ENCODE data around the gene SNX24. TPM values are rescaled to one million over a fixed set of nuclear protein-coding genes. Genes with fewer than 3 reads are reported as not detected.
A peak's percentile ranks its signal among the peaks of the same experiment; 100 is the strongest.

The SNX24 gene
- total and polyA plus RNA-seq, 2 experiments from 2014 or later = 18.0 to 27.5 TPM

GRCh38 chr5:122885891-122886290 is 40.5 kb downstream of the SNX24 start:
- peaks cover 4% of the 10 kb centered on the region; the same call in 2 of the 3 replicates for H3K9me3 Mint-ChIP-seq
- Histone ChIP-seq H3F3A (replicated peaks; ENCODE audit: low read depth) (no peaks in the 10 kb centered on the region), H3K4me1 (ENCODE audit: insufficient read depth) (peaks cover 11% of the 10 kb centered on the region; the same call in 1 of the 2 replicates), H2AFZ (no peak overlapping the region), H3K9me2 (ENCODE audit: insufficient read depth) (no peaks in the 10 kb centered on the region), H3K27ac (ENCODE audit: low read depth) (no peak overlapping the region), H3K79me2 (replicated peaks; ENCODE audit: insufficient read depth) (no peaks in the 10 kb centered on the region; the same call in 1 of the 2 replicates), H3K27me3 (ENCODE audit: insufficient read depth) (no peaks in the 10 kb centered on the region), H3K36me3 (ENCODE audit: insufficient read depth) (no peaks in the 10 kb centered on the region), H3K4me3 (no peak overlapping the region), H3K4me2 (no peak overlapping the region), H4K20me1 (replicated peaks; ENCODE audit: insufficient read depth) (no peaks in the 10 kb centered on the region)
- peaks cover 16% of the 10 kb centered on the region for H3K4me1 Mint-ChIP-seq
- H3K27ac Mint-ChIP-seq = no peak overlapping the region
- H3K27me3 Mint-ChIP-seq (ENCODE audit: insufficient read depth, low read depth, poor library complexity) = peaks cover 6% of the 10 kb centered on the region
- TF ChIP-seq POLR2AphosphoS5 (IDR thresholded peaks at IDR 0.05; ENCODE audit: low read depth) = no peak
- TF ChIP-seq STAT1 (IDR thresholded peaks at IDR 0.05; ENCODE audit: unreplicated experiment) = no peak
- no peak for TF ChIP-seq CREB1 (CRISPR knock-in tag; IDR thresholded peaks at IDR 0.05; ENCODE audit: low read depth)
- TF ChIP-seq, protein P1, sequence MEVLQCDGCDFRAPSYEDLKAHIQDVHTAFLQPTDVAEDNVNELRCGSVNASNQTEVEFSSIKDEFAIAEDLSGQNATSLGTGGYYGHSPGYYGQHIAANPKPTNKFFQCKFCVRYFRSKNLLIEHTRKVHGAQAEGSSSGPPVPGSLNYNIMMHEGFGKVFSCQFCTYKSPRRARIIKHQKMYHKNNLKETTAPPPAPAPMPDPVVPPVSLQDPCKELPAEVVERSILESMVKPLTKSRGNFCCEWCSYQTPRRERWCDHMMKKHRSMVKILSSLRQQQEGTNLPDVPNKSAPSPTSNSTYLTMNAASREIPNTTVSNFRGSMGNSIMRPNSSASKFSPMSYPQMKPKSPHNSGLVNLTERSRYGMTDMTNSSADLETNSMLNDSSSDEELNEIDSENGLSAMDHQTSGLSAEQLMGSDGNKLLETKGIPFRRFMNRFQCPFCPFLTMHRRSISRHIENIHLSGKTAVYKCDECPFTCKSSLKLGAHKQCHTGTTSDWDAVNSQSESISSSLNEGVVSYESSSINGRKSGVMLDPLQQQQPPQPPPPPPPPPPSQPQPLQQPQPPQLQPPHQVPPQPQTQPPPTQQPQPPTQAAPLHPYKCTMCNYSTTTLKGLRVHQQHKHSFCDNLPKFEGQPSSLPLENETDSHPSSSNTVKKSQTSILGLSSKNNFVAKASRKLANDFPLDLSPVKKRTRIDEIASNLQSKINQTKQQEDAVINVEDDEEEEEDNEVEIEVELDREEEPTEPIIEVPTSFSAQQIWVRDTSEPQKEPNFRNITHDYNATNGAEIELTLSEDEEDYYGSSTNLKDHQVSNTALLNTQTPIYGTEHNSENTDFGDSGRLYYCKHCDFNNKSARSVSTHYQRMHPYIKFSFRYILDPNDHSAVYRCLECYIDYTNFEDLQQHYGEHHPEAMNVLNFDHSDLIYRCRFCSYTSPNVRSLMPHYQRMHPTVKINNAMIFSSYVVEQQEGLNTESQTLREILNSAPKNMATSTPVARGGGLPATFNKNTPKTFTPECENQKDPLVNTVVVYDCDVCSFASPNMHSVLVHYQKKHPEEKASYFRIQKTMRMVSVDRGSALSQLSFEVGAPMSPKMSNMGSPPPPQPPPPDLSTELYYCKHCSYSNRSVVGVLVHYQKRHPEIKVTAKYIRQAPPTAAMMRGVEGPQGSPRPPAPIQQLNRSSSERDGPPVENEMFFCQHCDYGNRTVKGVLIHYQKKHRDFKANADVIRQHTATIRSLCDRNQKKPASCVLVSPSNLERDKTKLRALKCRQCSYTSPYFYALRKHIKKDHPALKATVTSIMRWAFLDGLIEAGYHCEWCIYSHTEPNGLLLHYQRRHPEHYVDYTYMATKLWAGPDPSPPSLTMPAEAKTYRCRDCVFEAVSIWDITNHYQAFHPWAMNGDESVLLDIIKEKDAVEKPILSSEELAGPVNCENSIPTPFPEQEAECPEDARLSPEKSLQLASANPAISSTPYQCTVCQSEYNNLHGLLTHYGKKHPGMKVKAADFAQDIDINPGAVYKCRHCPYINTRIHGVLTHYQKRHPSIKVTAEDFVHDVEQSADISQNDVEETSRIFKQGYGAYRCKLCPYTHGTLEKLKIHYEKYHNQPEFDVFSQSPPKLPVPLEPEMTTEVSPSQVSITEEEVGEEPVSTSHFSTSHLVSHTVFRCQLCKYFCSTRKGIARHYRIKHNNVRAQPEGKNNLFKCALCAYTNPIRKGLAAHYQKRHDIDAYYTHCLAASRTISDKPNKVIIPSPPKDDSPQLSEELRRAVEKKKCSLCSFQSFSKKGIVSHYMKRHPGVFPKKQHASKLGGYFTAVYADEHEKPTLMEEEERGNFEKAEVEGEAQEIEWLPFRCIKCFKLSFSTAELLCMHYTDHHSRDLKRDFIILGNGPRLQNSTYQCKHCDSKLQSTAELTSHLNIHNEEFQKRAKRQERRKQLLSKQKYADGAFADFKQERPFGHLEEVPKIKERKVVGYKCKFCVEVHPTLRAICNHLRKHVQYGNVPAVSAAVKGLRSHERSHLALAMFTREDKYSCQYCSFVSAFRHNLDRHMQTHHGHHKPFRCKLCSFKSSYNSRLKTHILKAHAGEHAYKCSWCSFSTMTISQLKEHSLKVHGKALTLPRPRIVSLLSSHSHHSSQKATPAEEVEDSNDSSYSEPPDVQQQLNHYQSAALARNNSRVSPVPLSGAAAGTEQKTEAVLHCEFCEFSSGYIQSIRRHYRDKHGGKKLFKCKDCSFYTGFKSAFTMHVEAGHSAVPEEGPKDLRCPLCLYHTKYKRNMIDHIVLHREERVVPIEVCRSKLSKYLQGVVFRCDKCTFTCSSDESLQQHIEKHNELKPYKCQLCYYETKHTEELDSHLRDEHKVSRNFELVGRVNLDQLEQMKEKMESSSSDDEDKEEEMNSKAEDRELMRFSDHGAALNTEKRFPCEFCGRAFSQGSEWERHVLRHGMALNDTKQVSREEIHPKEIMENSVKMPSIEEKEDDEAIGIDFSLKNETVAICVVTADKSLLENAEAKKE (CRISPR knock-in tag; IDR thresholded peaks at IDR 0.05) = no peak
- no peak for TF ChIP-seq EZH2phosphoT487 (IDR thresholded peaks at IDR 0.05; ENCODE audit: unreplicated experiment)
- no peak for TF ChIP-seq ZNF114 (CRISPR knock-in tag; IDR thresholded peaks at IDR 0.05)
- no peak for TF ChIP-seq ETS1 (IDR thresholded peaks at IDR 0.05)
- no peak for TF ChIP-seq EZH2 (IDR thresholded peaks at IDR 0.05; ENCODE audit: low read depth, unreplicated experiment)
- no peak for TF ChIP-seq NANOG (IDR thresholded peaks at IDR 0.05; ENCODE audit: borderline replicate concordance)
- no peak for TF ChIP-seq REST (IDR thresholded peaks at IDR 0.05; ENCODE audit: unreplicated experiment)
- TF ChIP-seq JUNB (IDR thresholded peaks at IDR 0.05; ENCODE audit: unreplicated experiment) = no peak
- TF ChIP-seq ZNF331 (CRISPR knock-in tag; IDR thresholded peaks at IDR 0.05; ENCODE audit: low read depth) = no peak
- H3K4me3 Mint-ChIP-seq = no peak overlapping the region
- peaks cover 4% of the 10 kb centered on the region; the same call in 2 of the 3 replicates for H3K36me3 Mint-ChIP-seq (ENCODE audit: low read depth)
- ATAC-seq (peak; percentile 71), DNase-seq (ENCODE audit: low spot score) (no peak)

Measured in GM23338 (cell line).